GM12872 (cell line): Measurements from ENCODE around the gene CPLX1.

ENCODE experiments used
- CTCF ChIP-seq: IDR thresholded peaks from 3 replicates; pipeline ENCODE4 v1.5.1; 2011; ENCODE audit warnings: low read depth, mild to moderate bottlenecking, low read length, moderate library complexity; ENCODE audit not compliant: insufficient read depth

Gene CPLX1

GRCh38 chr4:825971-826330 is at the start of gene CPLX1:
Gene CPLX1, minus strand, starts transcription at chr4:826129. Its CDS starts 1,607 bp downstream, at chr4:824522.
- TF ChIP-seq CTCF = no peak

GRCh38 chr4:874971-875817 is 49.3 kb upstream of the CPLX1 start:
- TF ChIP-seq CTCF = no peak

GRCh38 chr4:874056-874455 is 48.1 kb upstream of the CPLX1 start:
- no peak for TF ChIP-seq CTCF

GRCh38 chr4:872241-872981 is 46.5 kb upstream of the CPLX1 start:
- no peak for TF ChIP-seq CTCF

GRCh38 chr4:871484-871883 is 45.6 kb upstream of the CPLX1 start:
- no peak for TF ChIP-seq CTCF

- TF ChIP-seq CTCF = no peak
Measured at GRCh38 chr4:870951-871350, 45.0 kb upstream of the CPLX1 start.

- TF ChIP-seq CTCF = no peak
Measured at GRCh38 chr4:869776-870175, 43.8 kb upstream of the CPLX1 start.
